Mucosa of rectum (tissue), 2 donors: ENCODE measurements around the gene POM121.
"Not testable (repeated sequence)": the region's sequence is repeated elsewhere in the genome, so short reads cannot be mapped to it uniquely, and the experiment has no call there.

ENCODE experiments used
- H3K27ac ChIP-seq, 2 donors: one replicate each; pipeline ENCODE4 v1.7.0; 2013; ENCODE audit warnings: inconsistent platforms in 2 of 2, low read depth in 2 of 2, low read length in 2 of 2
- H3K27me3 ChIP-seq, 2 donors: one replicate each; pipeline ENCODE4 v1.7.0; 2013; ENCODE audit warnings: low read length in 2 of 2; ENCODE audit not compliant: control insufficient read depth in 2 of 2, insufficient read depth in 2 of 2
- H3K36me3 ChIP-seq, 2 donors: one replicate each; pipeline ENCODE4 v1.7.0; 2013; ENCODE audit warnings: low read length in 2 of 2; ENCODE audit not compliant: control insufficient read depth in 2 of 2, insufficient read depth in 2 of 2
- H3K4me1 ChIP-seq, 2 donors: one replicate each; pipeline ENCODE4 v1.7.0; 2013; ENCODE audit warnings: low read length in 2 of 2, mild to moderate bottlenecking in 1 of 2; ENCODE audit not compliant: control insufficient read depth in 2 of 2, insufficient read depth in 2 of 2
- H3K4me3 ChIP-seq, 2 donors: one replicate each; pipeline ENCODE4 v1.7.0; 2013; ENCODE audit warnings: low read length in 2 of 2
- H3K9ac ChIP-seq, 2 donors: one replicate each; pipeline ENCODE4 v1.7.0; 2013; ENCODE audit warnings: low read length in 2 of 2, low read depth in 1 of 2, mild to moderate bottlenecking in 1 of 2
- H3K9me3 ChIP-seq, 2 donors: one replicate each; pipeline ENCODE4 v1.7.0; 2013; ENCODE audit warnings: low read length in 2 of 2; ENCODE audit not compliant: control insufficient read depth in 2 of 2
- donor health status: healthy.
- donor health status: Normal muscosa, but diverticular disease.

The POM121 gene

GRCh38 chr7:72924386-72924732, 536 bp upstream of the POM121 start:
- H3K4me3 ChIP-seq = peak overlapping the region; percentile 93 to 98
- peak overlapping the region; percentile 86 for H3K27ac ChIP-seq
- H3K9ac ChIP-seq = peak overlapping the region; percentile 94
- H3K27me3 ChIP-seq = no peaks in the 10 kb centered on the region
- H3K36me3 ChIP-seq = peaks cover 14 to 23% of the 10 kb centered on the region in 2 donors
- peaks cover 7 to 10% of the 10 kb centered on the region in 2 donors for H3K4me1 ChIP-seq
- H3K9me3 ChIP-seq = no peaks in the 10 kb centered on the region

GRCh38 chr7:72925546-72926120, 738 bp downstream of the POM121 start:
- no peaks in the 10 kb centered on the region for H3K9me3 ChIP-seq
- peaks cover 7 to 10% of the 10 kb centered on the region in 2 donors for H3K4me1 ChIP-seq
- no peaks in the 10 kb centered on the region for H3K27me3 ChIP-seq
- H3K4me3 ChIP-seq = peak overlapping the region; percentile 93 to 98
- peak overlapping the region; percentile 86 for H3K27ac ChIP-seq
- H3K36me3 ChIP-seq = peaks cover 18 to 33% of the 10 kb centered on the region in 2 donors
- H3K9ac ChIP-seq = peak overlapping the region; percentile 63 to 94

- peaks cover 21 to 40% of the 10 kb centered on the region in 2 donors for H3K36me3 ChIP-seq
- H3K27me3 ChIP-seq, H3K9me3 ChIP-seq, H3K9ac ChIP-seq, H3K4me3 ChIP-seq, H3K4me1 ChIP-seq, H3K27ac ChIP-seq: not testable (repeated sequence)
Observed at GRCh38 chr7:72927791-72928190, 2.9 kb downstream of the POM121 start.

- H3K27ac ChIP-seq, H3K27me3 ChIP-seq, H3K9ac ChIP-seq, H3K9me3 ChIP-seq, H3K4me1 ChIP-seq, H3K4me3 ChIP-seq: not testable (repeated sequence)
- peaks cover 21 to 40% of the 10 kb centered on the region in 2 donors for H3K36me3 ChIP-seq
Observed at GRCh38 chr7:72928216-72928615, 3.3 kb downstream of the POM121 start.

- not testable (repeated sequence) for H3K27me3 ChIP-seq, H3K9ac ChIP-seq, H3K27ac ChIP-seq
Observed at GRCh38 chr7:72942022-72942705, 17.3 kb downstream of the POM121 start.

GRCh38 chr7:72942956-72943355, 18.1 kb downstream of the POM121 start:
- not testable (repeated sequence) for H3K9me3 ChIP-seq, H3K4me1 ChIP-seq, H3K9ac ChIP-seq, H3K27ac ChIP-seq, H3K27me3 ChIP-seq, H3K4me3 ChIP-seq
- H3K36me3 ChIP-seq = peaks cover 10 to 23% of the 10 kb centered on the region in 2 donors

More at GRCh38 chr7:72942022-72942705, 17.3 kb downstream of the POM121 start:
- H3K4me3 ChIP-seq, H3K4me1 ChIP-seq, H3K9me3 ChIP-seq: not testable (repeated sequence)
- H3K36me3 ChIP-seq = peaks cover 10 to 24% of the 10 kb centered on the region in 2 donors

GRCh38 chr7:72944937-72945336, 20.0 kb downstream of the POM121 start:
- H3K4me1 ChIP-seq, H3K27ac ChIP-seq, H3K9ac ChIP-seq, H3K9me3 ChIP-seq, H3K4me3 ChIP-seq, H3K27me3 ChIP-seq: not testable (repeated sequence)
- H3K36me3 ChIP-seq = peaks cover 0 to 16% of the 10 kb centered on the region in 2 donors

- not testable (repeated sequence) for H3K27ac ChIP-seq, H3K27me3 ChIP-seq, H3K4me1 ChIP-seq, H3K9ac ChIP-seq, H3K9me3 ChIP-seq, H3K4me3 ChIP-seq
- peaks cover 0 to 16% of the 10 kb centered on the region in 2 donors for H3K36me3 ChIP-seq
Observed at GRCh38 chr7:72945597-72945996, 20.7 kb downstream of the POM121 start.

GRCh38 chr7:72946130-72946745, 21.3 kb downstream of the POM121 start:
- H3K4me3 ChIP-seq, H3K27me3 ChIP-seq, H3K27ac ChIP-seq, H3K4me1 ChIP-seq, H3K9me3 ChIP-seq, H3K9ac ChIP-seq: not testable (repeated sequence)
- H3K36me3 ChIP-seq = peaks cover 0 to 16% of the 10 kb centered on the region in 2 donors

- not testable (repeated sequence) for H3K9me3 ChIP-seq, H3K9ac ChIP-seq, H3K27me3 ChIP-seq, H3K27ac ChIP-seq, H3K4me3 ChIP-seq, H3K4me1 ChIP-seq
- H3K36me3 ChIP-seq = peaks cover 0 to 14% of the 10 kb centered on the region in 2 donors
Observed at GRCh38 chr7:72948714-72949113, 23.8 kb downstream of the POM121 start.
